ENCODE measurements around the gene CARD9.

The CARD9 gene

DNA sequence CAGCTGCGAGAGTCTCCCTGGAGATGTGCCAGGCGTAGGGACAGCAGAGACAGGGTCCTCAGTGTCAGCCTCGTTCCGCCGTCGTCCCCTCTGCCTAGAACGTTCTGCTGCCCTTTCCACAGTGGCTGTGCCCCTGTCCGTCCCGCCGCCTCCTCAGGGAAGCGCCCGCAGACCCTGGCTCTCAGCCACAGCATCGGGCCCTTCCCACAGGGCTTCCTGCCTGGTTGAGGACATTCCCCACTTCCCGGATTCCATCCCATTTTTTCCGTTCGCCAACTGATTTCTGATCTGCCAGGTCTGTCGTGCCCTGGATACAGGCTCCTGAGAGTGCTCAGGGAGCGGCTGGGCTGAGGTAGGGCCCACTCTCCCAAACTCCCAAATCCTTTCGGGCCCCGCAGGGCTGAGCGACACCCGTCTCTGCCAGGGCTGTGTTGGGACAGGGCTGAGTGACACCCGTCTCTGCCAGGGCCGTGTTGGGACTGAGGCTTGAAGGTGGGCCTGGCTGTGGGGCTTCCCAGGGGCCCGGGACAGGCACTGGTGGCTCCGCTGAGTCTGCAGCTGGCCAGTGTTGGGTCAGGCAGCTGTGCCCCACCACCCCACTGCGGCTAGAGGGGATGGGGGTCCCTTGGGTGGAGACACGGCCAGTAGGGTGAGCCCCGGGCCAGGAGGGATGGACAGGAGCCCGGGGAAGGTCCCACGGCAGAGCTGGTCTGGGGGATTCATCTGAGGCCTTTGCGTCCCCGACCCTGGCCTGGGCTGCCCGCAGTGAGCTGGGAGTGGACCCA, 25.8 kb downstream of the CARD9 start:
- DNase-seq (ENCODE audit: low spot score): no peak

DNA sequence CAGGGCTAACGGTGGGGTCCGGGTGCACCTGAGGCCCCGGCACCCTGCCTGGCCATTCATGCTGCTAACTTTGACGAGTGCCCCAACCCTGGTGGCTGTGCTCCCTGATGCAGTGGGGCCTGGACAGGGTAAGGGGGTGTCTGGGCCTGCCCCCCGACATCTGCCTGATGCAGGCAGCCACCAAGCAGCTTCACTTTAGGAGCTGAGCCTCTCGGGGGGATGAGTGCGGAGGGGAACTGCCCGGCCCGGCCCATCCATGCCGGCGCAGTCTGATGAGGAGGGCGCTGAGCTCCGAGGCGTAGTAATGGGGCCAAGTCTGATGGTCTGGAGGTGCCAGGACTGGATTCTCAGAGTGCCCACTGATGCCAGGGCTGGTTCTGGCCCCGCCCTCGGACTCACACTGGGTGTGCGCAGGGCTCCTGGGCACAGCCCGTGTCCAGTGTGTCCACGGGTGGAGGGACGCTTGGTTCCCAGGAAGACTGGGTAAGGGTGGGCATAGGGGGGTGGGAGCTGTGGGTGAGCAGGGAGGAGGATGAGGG, 26.5 kb downstream of the CARD9 start:
- DNase-seq (ENCODE audit: low spot score): no peak

DNA sequence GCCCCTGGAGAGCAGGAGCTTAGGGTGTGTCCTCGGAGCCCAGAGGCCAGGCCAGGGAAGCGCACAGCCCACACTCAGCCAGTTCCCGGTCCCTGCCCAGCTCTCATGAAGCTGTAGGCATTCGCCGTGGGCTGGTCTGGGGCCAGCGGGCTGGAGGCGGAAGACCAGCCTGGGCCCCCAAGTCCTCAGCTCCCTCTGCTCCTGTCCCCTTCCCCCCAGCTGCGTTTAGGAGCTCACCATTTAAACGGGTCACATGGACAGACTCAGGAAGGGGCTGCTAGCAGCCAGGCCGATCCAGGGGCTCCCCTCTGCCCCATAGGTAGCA, 27.4 kb downstream of the CARD9 start:
- no peak for DNase-seq (ENCODE audit: low spot score)

DNA sequence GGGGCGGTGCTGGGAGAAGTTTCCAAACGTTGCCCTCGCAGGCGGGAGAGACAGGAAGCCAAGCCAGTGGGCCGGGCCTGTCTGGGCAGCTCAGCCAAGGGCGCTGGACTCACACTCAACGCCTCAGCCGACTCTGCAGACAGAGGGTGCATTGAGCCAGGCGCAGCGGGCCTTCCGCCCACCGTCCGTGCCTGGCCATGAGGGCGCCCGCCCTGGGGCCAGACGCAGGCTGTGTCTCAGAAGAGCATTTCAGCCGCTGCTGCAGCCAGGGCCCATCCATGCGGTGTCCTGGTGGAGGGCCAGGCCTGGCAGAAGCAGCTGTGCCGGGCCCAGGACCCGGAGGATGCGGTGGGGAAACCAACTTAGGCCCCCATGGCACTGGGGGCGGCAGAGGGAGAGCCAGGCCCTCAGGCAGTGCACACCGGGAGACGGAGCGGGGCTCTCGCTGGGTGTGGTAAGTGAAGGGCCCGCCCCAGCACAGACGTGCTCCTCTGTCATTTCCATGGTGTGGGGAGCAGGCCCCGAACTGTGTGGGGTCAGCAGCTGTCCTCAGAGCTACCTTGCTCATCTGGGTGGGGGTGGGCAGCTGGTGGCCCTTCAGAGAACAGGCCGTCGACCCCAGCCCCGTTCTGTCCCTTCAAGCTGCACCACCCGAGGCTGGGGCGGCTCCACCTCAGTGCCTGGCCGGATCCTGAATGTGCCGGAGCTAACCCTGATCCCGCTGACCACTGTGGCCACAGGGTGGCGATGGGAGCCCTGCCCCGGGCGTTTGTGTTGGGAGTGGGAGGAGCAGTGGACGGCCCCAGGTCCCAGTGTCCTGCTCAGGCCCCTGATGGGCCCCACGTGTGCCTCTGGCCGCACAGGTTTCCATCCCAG, 27.9 kb downstream of the CARD9 start:
- DNase-seq (ENCODE audit: low spot score): peak; percentile 86

DNA sequence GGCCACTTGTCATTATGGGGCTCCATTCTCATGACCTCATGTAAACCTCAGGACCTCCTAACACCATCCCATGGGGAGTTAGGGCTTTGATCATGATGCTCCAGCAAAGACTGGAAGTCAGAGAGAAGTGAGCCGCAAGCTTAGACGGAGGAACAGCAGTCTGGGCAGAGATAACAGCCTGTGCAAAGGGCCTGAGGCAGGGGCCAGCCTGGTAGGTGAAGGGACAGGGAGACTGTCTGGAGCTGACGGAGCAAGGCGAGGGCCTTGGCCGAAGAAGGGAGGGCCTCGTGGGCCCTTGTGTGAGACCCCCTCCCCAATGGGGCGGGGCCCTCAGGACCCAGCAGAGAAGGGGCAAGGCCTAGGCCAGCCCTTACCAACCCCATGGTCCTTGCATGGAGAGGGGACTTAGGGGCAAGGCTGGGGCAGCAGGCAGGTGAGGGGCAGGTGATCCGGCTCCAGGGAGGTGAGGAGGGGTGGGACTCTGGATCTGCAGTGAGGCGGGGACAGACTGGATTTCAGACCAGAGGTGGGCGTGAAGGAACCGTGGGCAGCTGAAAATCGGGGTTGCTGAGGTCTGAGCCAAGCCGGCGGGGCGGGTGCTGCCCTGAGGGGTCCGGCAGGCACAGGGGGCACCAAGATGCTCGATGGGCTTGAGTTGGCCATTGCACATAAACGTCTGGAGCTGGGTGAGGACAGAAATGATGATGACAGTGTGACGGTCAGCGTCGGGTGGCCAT, 28.8 kb downstream of the CARD9 start:
- DNase-seq (ENCODE audit: low spot score): no peak

DNA sequence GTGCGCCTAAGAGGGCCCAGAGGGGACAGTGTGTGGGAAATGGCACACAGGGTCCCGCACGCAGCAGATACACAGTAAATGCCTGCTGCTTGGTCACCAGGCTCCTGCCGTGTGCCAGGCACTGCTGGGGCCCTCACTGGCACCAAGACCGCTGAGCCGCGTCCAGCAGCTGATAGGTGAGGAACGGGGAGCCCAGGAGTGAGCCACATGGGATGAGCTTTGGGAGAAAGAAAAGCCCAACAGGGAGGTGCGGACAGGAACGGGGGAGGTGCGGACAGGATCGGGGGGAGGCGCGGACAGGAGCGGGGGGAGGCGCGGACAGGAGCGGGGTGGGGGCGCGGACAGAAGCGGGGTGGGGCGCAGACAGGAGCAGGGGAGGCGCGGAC, 29.6 kb downstream of the CARD9 start:
- DNase-seq (ENCODE audit: low spot score): no peak

DNA sequence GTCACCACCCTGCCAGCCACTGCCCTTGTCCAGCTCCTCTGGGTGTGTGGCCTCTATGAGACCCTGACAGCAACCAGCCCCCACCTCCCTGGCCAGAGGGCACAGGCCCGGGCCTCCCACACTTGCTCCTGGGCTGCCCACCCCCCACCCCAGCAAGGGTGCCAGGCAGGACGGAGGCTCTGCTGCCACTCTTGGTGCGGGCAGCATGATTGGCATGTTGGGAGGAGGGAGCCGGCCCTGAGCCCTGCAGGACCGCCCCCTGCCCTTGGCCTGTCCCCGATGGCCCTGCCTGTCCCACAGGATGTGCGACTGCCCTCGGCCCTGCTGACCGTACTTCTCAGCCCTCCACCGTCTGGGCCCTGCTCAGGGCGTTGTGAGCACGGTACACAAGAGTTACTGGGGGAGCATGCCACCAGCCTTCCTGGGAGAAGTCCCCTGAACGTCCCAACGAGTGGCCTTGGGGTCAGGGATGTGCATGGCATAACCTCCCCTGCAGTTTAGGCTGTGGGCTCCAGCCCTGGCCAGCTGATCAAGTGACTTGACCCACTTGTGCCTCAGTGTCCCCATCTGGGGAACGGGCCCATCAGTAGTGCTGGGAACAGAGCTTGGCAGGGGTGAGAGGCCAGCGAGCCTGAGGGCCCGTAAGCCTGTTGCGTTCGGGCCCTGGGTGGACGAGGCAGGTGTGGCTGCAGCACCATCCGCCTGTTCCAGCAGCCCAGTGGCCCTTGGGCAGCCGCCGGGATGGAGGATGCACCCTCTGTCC, 30.2 kb downstream of the CARD9 start:
- no peak for DNase-seq (ENCODE audit: low spot score)

DNA sequence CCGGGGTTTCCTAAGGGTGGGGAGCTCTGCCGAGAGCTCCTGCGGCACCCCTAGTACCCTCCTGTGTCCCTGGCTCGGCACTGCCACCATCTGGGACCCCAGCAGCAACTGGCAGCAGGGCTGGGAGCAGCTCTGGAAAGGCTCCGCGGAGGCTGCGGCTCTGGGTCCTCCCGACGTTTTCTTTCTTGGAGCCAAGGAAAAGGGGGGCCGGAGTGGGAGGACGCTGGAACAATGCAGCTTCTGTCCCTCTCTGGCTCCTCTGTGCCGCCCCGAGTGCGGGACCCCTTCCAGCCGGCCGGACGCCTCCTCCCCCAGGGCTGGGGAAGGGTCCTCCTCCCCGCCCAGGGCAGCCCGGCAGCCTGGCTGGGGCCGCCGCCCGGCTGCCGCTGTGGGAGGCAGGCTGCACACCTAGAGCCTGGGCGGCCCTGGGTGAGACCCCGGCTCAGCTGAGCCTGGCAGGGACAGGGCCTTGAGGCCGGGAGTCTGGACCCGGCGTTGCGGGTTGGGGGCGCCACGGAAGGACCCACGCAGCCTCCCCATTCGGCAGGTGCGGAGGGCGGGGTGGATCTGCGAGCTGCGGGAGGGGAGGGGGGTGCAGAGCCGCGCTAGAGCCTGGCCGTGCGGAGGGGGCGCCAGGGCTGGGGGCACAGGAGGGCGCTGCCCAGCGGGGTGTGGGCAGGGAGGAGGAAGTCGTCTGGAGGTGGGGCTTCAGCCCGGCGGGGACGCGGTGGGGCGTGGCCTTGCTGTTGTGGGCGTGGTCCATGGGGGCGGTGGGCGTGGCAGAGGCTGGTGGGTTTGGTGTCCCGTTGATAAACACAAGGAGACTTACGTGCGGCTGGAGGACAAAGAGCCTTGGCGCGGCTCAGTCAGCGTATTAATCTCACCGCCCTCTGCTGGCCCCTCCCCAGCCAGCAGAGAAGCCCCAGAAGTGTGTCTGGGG, 31.0 kb downstream of the CARD9 start:
- DNase-seq (ENCODE audit: low spot score): peak; percentile 97

DNA sequence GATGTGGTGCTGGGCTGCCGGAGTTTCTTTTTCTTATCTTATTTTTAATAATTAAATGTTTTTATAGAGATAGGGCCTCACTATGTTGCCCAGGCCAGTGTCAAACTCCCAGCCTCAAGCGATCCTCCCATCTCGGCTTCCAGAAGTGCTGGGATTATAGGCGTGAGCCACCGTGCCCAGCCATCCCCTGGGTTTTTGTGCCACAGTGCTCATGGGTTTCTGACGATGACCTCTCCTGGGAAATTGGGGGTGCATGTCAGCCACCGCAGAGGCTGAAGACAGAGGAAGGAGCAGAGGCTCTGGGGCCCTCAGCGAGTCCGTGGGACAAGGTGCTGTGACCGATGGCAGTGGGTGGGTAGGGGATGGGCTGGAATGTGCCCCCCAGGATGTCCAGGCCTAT, 31.7 kb downstream of the CARD9 start:
- no peak for DNase-seq (ENCODE audit: low spot score)

DNA sequence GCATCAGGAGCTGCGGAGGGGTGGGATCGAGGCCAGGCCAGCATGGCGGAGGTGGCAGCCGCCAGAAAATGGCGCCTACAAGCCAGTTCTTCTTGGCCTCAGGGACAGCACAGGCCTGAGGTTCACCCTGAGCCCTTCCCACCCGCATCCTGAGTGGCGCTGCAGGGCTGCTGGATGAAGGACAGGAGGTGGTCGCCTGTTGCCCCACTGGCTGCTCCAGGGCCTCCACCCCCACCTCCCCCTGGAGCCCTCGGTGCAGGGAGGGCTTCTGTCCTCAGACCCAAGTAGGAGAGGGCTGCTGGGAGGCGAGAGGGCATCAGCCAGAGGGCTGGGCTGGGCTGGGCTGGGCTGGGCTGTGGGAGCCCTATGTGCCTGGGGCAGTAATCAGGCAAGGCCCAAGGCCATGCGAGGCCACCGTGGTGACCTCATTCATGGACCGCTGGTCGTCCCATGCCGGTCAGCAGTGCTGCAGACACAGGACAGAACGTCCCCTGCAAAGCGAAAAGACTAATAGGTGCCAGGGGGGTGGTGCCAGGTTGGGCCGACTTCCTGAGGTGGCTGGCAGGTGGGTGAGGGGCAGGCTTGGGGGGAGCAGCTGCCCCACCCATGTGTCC, 32.3 kb downstream of the CARD9 start:
- DNase-seq (ENCODE audit: low spot score): no peak

DNA sequence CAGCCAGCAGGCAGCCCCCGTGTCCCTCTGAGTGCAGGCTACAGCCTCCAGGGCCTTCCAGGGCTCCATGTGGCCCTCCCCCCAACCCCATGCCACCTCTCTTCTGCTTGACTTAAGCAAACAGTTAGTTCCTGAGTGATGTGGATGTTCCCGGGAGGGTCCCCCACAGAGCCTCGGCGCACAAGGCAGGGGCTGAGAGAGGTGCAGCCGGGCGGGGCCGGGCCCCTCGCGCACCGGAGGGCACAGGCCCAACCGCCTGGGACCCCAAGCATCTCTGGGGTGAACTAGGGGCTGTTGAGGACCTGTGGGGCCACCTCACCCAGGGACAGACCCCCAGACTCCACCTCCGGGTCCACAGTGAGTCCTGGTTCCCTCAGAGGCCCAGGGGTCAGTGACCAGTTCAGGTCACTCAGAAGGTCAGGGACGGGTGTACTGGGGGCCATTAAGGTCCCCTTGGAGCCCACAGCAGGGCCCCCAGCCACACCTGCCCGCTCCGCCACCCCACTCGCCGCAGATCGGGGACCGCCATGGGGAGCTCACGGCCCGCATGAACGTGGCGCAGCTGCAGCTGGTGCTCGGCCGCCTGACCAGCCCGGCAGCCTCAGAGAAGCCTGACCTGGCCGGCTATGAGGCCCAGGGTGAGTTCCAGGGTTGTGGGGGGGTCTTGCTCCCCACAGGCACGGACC, 33.0 kb downstream of the CARD9 start:
- DNase-seq (ENCODE audit: low spot score): no peak

DNA sequence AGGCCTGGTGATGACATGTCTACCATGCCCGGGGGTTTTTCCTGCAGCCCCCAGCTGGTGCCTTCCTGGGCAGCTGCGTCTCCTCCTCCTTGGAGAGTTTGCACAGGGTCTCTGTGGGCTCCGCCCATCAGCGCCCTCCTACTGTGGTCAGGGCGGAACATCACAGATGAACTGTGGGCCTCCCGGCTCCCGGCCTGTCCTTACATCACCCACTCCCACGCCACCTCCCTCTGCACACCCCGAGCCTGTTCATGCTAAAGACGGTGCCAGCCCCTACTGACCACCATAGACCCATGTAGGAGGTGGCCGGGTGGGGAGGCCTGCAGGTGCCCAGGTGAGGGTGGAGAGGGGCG, 33.5 kb downstream of the CARD9 start:
- no peak for DNase-seq (ENCODE audit: low spot score)

DNA sequence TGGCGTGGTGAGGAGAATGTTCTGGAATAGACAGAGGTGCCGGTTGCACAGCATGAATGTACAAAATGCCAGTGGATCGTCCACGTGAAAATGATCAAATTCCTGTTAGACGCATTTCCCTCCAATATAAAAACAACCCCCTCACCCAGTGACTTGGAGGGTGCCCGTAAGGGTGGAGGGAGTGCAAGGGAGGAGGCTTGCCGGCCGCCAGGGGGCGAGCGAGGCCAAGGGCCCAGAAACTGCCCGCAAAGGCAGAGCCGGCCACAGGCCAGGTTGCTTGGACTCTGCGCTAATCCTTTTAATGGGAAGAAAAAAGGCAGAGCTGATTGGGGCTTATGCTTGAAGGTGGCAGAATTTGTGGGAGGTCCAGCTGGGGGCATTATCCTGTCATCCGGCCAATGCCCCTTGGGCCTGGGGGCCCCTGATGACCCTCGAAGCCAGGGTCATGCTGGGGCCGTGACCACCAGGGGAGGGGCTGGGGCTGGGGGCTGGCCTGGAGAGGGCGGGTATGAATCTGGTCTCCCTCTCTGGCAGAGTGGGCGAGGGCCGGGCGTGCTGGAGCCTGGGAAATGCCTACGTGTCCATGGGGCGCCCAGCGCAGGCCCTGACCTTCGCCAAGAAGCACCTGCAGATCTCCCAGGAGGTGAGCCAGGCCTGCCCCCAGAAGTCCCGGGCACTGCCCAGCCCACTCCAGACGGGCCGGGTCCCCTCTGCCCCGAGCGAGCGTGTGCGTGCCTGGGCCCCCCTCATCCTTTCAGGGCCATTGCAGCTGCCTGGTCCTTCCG, 34.1 kb downstream of the CARD9 start:
- DNase-seq (ENCODE audit: low spot score): peak; percentile 87

DNA sequence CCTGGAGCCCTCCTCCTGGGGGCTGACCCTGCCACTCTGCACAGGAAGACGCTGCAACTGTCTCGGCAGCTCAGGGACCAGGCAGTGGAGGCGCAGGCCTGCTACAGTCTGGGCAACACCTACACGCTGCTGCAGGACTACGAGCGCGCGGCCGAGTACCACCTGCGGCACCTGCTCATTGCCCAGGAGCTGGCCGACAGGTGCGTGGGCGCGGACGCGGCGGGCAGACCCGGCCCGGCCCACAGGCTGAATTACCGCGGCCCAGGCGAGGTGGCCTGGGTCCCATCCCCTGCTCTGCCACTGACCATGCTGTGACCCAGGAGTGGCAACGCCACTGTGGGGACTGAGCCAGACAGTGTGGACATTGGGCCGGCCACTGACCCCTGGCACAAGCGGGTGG, 35.0 kb downstream of the CARD9 start:
- DNase-seq (ENCODE audit: low spot score): no peak

DNA sequence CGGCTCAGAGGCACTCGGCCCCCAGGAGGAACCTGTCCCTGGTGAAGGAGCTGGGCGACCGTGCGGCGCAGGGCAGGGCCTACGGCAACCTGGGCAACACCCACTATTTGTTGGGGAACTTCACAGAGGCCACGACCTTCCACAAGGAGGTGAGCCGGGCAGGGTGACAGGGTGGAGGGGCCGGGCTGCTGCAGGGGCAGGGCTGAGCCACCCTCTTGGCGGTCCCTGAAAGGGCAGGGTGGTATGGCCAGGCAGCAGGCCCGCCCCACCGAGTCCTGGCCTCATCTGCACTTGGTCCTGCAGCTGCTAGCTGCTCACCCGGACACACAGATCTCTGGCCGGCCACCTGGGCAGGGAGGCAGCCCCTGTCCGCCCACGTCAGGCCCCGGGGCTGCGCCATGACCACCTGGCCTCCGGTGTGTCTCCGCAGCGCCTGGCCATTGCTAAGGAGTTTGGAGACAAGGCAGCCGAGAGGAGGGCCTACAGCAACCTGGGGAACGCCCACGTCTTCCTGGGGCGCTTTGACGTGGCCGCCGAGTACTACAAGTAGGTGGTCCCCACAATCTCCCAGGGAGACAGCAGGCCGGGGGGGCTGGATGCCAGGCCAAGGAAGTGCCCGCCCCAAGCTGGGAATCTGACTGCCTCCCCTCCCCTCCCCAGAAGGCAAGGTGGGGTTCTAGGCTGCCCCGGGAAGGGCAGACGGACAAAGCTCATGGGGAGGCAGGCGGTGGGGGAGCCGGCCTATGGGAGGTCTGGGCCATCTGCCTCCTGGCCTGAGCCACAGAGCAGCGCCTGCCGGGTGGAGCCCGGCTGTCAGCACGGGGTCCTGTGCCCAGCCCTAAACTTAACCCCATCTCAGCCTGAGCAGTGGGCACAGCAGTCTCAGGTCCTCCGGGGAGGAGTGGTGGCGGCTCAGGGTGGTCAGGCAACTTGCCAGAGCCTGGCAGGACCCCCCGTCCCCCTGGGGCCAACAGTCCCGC, 35.8 kb downstream of the CARD9 start:
- DNase-seq (ENCODE audit: low spot score): no peak

DNA sequence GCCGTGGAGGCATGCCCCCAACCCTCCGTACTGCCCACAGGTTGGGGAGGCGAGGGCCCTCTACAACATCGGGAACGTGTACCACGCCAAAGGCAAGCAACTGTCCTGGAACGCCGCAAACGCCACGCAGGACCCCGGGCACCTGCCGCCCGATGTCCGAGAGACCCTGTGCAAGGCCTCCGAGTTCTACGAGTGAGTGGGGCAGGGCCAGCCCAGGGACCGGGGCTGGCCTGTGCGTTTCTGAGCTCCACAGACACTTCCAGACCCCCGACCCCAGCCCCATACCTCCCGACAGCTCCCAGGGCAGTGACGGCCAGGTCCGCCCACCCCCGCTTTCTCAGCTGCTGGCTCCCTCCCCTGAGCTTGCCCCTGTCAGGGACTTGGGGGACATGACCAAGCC, 36.6 kb downstream of the CARD9 start:
- DNase-seq (ENCODE audit: low spot score): no peak

DNA sequence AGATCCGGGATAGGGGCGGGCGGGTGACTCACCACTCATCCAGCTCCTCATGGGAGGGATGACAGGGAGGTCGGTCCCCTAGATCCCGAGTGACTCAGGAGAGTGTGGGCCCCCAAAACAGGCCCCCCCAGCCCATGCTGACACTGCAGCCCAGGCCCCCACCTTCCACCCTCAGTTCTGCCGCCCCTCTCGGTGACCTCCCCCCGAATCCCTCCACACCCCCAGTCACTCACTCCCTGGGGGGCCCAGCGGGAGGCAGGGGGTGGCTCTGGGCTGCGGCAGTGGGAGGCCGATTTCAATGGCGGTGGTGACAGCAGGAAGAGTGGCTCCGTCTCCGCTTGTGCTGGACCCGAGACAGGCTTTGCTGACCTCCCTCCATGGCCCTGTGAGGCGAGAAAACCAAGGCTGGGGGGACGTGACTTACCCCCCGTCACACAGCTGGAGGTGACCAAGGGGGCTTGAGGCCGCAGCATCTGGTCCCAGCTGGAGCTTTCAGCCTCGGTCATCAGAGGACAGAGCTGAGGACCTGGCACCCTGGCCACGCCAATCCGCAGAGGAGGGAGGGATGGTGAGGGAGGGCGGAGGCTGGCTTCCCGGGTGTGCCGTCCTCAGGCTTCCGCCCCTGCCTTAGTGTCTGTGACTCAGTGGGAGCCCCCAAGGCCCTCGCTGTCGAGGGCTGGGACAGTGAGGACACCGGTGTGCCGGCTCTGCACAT, 37.2 kb downstream of the CARD9 start:
- no peak for DNase-seq (ENCODE audit: low spot score)

Measured in ecto neural progenitor cell (in vitro differentiated cells).